HG02970 (cell line): ENCODE measurements around the gene GMCL1.
"Not testable (repeated sequence)": the region's sequence is repeated elsewhere in the genome, so short reads cannot be mapped to it uniquely, and the experiment has no call there.

Experiments
- ATAC-seq: cut with Tn5 transposase; IDR thresholded peaks from one replicate; pipeline ENCODE4 v1.9.1; 2021; ENCODE audit warnings: mild to moderate bottlenecking, moderate library complexity, moderate number of reproducible peaks; ENCODE audit not compliant: unreplicated experiment, low FRiP score

The GMCL1 gene, protein sequence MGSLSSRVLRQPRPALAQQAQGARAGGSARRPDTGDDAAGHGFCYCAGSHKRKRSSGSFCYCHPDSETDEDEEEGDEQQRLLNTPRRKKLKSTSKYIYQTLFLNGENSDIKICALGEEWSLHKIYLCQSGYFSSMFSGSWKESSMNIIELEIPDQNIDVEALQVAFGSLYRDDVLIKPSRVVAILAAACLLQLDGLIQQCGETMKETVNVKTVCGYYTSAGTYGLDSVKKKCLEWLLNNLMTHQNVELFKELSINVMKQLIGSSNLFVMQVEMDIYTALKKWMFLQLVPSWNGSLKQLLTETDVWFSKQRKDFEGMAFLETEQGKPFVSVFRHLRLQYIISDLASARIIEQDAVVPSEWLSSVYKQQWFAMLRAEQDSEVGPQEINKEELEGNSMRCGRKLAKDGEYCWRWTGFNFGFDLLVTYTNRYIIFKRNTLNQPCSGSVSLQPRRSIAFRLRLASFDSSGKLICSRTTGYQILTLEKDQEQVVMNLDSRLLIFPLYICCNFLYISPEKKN

DNA sequence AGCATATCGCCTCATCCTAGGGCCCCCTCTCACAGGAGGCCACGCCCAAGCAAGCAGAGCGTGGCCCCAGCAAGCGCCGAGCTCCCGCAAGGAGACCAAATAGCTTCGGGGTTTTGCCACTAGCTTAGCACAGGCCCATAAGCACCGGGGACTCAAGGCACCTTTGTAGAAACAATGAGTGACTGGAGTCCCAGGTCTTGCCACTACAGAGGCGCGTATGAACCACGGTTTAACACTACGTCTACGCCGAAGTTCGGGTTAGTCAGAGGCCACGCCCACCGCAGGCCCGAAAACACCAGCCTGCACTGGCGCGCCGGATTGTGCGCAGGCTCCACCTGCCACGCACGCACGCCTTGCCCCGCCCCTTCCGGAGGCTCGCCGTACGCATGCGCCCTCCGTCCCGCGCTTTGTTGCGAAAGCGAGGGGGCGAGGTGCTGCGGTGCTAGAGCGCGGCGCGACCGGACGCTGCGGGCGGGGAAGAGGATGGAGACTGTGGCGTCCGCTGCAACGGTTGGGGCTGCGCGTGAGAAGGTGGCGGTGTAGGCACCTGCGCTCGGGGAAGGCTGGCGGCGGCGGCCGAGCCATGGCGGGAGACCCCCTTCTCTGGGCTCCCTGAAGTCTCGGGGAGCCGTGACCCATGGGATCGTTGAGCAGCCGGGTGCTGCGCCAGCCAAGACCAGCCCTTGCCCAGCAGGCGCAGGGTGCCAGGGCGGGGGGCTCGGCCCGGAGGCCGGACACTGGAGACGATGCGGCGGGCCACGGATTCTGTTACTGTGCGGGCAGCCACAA, at the start of gene GMCL1:
Gene GMCL1 (plus strand): TSS at position 405 of the 789 bp plus-strand sequence. CDS start 233 bp downstream, at position 638.
- peak; percentile 89 for ATAC-seq

DNA sequence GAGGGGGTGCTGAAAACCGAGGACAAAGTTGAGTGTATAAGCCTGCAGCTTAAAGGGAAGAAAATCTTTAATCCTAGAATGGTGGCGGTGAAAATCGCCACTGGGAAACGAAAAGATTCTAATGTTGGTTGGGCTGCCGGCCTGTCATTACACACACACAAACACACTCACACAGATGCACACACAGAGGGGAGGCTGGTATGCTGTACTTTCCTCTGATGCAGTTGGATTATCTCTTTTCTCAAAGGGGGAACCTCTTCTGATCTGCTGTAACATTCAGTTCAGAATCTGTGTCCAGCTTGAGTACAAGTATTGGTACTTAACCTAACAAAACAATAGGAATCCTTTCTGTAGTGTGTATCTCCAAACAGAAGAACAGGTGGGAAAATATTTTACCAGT, 48.5 kb upstream of the GMCL1 start:
- peak; percentile 17 for ATAC-seq

DNA sequence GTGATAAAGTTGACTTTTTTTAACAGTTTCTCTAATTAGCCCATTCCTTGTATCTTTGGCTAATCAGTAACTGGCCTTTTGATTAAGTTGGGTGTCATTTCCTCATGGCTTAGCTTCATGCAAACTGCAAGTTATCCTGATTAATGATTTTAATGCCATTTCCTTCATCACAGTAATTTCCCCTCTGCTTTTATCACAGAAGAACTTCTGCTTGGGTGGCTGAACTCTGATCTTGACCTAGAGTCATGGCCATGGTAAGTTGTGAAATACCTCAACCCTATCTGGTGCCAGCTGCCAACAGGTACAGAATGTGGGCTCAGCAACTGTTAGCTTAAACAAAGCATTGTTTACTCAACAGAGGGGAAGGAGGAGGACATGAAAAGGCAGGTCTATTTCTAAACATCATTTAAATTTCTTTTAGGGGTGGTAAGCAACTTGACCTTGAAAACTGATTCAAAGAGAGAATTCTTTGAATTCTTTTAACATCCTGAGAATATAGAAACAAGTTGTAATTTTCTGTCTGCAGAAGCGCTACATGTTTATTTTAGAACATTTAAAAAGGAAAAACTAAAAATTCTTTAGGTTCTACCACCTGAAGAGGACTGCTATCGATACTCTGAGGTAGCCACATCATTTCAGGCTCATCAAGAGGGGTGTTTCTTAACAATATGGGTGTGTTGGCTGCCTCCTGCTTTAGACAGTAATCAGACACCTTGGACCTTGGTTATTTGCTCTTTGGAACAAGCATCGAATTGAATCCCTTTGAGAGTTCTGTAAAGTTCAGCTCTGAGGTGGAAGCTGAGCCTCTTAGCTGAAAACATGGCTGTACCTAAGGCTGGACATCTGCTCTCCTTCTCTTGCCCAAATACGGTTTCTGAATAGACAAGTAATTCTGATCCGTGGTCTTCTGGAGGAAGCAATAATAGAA, 47.9 kb upstream of the GMCL1 start:
- ATAC-seq: peak; percentile 44

DNA sequence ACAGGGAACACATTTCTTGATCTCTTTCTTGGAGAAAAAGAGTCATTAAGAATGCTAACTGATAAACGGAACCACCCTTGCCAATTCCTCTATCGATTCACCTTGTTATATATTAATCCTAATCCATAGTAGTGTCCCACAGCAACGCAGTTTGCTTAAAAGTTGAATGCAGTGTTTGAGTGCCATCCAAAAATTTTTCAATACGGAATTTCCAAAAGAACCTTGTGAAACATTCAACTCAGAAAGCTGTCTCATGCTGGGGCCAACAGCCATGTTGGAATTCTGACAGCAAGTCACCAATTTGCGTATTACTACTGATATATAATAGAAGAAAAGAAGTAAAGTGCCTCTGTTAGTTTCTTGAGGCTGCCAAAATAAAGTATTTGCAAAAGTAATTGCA, 45.2 kb upstream of the GMCL1 start:
- no peak for ATAC-seq

DNA sequence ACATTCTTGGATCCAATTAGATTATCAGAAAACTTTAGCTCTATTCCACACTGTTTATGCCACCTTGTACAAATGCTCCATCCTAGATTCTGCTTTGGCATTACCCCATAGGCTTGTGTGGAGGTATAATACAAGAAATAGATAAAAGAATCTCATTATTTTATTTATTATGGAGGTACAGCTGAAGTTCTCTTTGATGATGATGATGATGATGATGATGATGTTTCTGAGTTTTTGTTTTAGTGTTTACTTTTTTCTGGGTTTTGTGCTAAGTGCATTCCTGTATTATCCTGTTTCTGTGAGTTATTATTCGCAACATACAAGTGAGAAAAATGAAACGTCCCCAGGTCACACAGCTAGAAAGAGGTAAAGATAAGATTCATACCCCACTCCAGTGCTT, 44.1 kb upstream of the GMCL1 start:
- no peak for ATAC-seq

DNA sequence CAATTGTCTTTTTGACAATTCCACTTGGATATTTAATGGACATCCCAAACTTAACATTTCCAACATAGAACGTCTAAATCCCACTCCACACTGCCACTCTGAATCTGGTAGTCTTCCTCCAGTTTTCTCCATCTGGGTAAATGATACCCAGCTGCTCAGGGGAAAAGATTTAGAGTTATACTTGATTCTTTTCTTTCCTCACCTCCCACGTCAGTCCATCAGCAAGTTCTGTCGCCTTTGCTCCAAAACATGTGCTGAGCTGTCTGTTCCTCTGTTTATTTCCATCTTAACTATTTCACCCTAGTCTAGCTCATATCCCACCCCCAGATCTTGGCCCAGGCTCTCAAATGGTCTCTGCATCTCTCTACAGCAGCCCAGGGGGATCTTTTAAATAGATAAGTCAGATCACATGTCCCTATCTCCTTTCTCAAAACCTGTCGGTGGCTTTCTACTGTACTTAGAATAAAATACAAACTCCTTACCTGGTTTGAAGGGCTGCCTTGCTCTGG, 43.4 kb upstream of the GMCL1 start:
- ATAC-seq: no peak

DNA sequence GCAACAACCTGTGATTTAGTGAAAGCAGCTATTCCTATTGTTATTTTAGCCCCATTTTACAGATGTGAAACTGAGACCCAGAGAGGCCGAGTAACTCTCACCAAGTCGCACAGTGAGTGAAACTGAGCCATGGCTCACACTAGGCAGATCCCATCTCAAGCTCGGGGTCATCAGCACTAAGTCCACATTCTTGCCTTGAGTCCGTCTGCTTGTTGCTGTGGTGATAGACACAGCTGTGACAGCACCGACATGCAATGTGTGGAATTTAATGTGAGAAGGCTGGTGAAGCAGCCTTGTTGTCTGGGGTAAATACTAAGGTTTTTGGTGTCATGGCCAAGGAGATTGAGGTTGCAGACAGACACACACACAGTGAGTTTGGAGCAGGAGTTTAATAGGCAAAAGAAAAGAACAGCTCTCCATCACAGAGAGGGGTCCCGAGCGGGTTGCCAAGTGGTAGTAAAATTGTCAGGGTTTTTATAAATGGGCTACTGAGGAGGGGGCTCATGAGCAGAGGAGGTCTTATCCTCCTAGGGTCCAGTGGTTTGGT, 40.2 kb upstream of the GMCL1 start:
- ATAC-seq: no peak

DNA sequence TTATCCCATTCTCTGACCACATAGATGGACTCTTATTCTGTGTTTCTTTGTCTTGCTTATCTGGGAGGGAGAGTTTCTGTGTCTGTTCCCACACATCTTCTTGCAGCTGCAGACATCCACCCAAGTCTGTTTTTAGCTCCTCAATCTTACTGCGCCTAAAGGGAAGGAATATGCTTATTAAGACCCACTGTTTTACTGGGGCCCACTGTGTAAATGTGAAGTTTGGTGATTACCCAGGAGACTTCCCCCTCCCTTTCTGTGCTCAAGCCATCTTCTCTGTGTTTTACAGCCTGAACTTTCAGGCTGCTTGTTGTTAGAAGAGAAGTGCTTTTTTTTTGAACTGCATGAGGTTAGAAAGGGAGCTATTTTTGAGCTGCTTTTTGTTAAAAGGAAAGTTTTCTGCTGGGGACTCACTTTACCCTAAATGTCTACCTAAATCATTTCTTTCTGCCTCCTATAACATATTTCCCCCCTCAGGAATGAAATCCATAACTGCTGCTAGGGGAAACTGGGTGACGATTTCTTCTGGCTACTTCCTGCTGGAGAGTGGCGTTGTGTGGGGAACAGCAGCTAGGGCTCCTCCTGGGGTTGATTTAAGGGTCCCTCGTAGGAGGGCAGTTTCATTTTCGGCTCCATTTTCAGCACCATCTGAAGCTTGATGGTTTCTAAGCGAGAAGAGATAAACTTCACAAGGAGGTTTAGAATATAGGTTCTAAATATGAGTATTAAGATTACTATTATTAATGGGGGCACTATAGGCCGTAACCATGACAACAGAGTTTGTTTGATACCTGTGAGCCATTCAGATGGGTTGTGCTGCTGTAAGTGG, 39.5 kb upstream of the GMCL1 start:
- no peak for ATAC-seq

DNA sequence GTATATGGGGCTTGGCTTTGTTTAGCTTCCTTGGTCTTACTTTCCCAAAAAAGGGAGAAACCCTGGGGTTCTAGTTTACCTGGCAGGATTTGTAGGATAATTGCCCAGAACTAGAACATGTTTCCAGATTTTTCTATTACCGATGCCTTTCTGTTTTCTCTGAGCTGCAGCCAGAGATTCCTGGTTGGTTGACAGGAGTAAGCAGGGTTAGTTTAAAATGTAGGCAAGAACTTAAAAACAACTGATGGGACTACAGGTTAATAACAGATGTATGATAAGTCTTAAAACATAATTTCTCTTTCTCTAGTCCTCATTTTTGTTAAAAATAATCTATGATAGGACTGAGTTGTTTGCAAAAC, 38.9 kb upstream of the GMCL1 start:
- no peak for ATAC-seq

DNA sequence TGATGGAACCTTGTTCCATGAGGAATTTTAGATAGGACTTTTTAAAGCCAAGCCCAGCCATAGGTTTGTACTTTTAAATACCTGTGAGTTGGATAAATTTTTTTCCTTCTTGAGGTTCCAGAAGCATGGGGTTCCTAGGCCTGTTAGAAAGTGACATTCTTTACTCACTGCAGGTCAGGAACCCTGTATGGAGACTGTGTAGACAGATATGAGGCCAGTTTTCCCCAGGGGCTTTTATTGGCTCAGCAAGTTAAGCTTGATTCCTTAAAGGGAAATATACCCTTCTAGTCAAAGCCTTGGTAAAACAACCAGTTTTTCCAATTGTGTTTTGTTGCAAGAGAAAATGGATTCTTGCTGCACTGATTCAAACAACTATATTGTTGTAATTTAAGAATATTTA, 38.4 kb upstream of the GMCL1 start:
- no peak for ATAC-seq

DNA sequence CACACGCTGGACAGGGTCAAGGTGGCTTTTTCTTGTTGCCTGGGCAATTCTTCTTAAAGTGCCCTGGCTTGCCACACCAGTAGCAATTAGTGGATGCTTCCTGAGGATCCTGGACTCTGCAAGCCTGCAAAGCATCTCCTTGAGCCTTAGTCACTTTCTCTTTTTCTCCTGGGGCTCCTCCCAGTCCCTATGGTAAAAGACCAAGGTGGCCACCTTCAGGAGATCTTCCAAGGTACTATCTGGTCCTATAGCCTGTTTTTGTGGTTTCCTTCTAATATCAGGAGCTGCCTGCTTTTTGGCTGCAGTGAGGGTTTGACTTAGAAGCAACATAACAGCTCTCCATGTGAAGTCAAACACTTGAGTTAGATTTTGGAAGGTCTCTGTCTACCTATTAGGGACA, 33.3 kb upstream of the GMCL1 start:
- no peak for ATAC-seq

DNA sequence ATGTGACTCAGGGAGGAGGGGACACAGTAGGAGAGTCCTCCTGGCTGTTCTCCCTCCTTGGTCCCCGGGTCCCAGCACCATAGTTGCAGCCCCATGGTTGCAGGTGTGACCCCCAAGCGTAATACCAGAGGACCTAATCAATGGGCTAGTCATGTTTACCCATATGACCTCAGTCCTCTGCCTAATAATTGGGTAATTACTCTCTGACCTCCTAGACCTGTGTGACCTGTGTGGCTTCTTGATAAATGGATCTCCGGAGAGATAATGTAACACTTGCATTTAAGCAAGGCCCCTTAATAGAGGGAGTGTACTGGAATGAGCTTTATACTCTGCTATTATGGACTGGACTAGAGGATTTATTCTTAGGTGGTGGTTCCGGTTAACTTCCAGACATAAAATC, 32.2 kb upstream of the GMCL1 start:
- no peak for ATAC-seq

DNA sequence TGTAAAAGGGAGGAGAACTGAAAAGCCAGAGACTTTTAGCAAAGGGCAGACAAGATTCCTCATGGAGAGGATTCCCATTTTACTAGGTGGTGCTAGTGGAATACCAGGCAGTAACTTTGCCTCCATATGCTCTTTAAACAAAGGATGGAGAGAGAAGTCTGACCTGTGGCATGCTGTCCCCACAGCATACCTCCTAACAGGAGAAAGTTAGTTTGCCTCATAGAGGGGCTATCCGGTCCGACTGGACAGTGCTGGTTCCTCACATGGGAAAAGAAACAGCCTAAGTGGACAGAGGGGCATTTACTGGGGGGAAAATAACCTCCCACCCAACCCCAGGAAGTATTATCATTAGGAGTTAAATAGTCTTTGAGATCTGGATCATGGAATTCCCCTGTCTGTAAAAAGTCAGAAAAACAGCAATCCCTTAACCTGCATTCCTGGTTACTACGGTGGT, 31.6 kb upstream of the GMCL1 start:
- ATAC-seq: no peak

DNA sequence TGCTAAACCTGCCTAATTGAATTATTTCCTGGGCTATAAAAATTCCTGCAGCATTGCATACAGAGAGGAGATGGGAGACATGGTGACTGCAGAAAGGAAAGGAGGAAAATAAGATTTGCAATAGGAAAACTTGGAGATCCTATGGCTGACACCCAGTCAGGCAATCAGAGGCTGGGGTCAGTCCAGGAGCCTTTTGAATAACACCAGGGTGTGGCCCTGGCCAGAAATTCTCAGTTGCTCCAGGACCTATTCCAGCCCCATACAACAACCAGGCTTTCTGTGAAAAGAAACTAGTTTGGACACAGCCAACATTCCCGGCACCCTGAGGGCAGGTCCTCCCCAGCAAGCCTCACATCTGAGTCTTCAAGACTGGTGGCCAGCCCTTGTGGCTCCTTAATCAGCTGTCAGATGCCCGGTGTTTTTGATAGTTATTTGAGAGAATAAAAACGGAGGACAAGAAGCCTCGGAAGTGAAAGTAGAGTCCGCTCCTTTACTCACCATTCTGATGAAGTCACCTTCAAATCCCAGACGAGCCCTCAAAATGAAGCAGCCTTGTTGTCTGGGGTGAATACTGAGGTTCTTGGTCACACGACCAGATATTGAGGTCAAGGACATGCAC, 31.1 kb upstream of the GMCL1 start:
- no peak for ATAC-seq

DNA sequence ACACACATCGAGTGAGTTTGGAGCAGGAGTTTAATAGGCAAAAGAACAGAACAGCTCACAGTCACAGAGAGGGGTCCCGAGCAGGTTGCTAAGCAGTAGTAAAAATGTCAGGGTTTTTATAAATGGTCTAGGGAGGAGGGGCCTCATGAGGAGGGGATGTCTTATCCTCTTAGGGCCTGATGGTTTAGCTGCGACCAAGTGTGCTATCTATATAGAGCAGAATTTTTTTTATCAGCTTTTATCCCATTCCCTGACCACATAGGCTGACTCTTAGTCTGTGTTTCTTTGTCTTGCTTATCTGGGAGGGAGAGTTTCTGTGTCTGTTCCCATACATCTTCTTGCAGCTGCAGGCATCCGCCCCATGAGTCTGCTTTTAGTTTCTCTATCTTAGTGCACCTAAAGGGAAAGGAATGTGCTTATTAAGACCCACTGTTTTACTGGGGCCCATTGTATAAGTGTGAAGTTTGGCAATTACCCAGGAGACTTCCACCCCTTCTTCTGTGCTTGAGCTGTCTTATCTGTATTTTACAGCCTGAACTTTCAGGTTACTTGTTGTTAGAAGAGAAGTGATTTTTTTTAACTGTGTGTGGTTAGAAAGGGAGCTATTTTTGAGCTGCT, 30.4 kb upstream of the GMCL1 start:
- ATAC-seq: no peak

DNA sequence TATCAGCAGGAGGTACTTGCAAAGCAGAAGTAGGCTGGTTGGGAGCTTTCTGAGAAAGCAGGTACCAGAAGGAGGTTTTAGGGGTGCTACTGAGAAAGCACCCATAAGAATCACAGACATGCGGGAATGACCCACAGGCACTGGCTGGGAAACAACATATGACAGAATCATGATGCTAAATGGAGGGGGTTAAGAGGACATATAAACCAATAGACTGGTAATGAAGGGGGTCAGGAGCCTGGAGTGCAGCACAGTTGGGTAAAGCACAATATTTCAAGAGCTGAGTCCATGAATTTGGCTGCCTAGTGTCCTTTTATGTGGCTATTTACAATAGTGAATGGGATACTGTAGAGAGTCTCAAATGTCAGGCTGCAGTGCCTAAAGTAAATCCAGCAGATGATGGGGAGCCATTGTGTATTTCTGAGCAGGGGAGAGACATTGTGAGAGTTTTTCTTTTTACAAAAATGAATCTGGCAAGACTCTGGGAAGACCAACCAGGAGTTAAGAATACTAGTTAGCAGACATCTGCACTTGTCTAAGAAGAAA, 27.6 kb upstream of the GMCL1 start:
- ATAC-seq: no peak

DNA sequence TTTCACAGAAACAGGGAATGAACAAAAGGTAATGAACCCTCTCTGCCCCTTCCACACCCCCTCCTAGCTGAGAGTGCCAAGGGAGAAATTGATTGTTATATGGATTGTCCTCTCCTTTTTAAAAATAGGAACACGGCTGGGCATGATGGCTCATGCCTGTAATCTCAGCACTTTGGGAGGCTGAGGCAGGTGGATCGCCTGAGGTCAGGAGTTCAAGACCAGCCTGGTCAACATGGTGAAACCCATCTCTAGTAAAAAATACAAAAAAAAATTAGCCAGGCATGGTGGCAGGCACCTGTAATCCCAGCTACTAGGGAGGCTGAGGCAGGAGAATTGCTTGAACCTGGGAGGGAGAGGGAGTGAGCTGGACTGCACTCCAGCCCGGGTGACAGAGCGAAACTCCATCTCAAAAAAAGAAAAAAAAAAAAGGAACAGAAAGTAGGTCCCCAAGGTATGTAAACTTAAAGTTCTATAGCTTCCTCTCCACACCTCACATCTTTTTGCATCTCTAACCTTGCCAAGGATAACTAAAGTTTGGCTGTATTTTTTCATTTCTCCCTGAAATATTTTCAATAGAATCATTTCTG, 26.6 kb upstream of the GMCL1 start:
- ATAC-seq: not testable (repeated sequence)

DNA sequence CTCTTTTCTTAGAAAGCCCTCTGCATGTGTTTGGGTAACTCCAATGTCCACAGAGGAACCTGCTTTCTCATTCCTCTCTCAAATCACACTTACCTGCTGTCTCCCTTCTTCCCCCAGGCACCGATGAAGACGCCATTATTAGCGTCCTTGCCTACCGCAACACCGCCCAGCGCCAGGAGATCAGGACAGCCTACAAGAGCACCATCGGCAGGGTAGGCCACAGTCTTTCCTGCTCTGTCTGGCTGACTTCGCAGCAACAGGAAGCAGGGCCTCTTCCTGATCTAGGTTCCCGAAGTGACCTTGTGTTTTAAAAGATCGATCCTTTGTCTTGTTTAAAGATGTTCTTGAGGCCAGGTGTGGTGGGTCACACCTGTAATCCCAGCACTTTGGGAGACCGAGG, 25.0 kb upstream of the GMCL1 start:
- ATAC-seq: no peak
